IPS-NIHi7 (cell line): ENCODE measurements around the gene NLRC4.
"Not testable (repeated sequence)": the region's sequence is repeated elsewhere in the genome, so short reads cannot be mapped to it uniquely, and the experiment has no call there.

ENCODE experiments used
- DNase-seq: peaks from one replicate; pipeline ENCODE4 v3.0.0; 2012; ENCODE audit warnings: mixed read lengths; ENCODE audit errors: extremely low spot score

The NLRC4 gene

DNA sequence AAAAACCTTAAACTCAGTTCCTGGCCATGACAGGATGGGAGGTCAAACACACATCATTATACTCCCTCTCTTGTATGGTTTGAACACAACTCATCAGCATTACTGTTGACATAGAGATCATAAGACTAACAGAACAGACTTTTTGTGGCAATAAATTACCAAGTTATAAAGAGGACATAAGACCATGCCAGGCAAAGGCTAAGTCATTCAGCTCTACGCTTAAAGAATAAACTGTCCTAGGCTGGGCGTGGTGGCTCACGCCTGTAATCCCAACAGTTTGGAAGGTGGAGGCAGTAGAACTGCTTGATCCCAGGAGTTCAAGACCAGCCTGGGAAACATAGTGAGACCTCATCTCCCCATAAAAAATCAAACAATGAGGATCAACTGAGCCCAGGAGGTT lies 16.4 kb downstream of the NLRC4 start:
- no peak for DNase-seq

DNA sequence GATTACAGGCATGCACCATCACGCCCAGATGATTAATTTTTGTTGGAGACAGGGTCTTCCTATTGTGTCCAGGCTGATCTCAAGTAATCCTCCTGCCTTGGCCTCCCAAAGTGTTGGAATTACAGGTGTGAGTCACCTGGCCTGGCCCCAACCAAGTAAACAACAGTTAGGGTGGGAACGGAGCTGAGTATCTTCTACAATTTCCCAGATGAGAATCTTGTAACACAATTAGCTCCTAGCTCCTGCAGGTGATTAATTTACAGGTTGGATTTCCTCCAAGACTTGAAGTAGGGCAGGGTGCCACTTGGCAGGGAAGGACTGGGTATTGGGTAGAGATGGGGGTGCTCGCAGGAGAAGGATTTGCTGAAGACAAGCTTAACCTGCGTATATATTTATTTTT lies 17.8 kb downstream of the NLRC4 start:
- no peak for DNase-seq

DNA sequence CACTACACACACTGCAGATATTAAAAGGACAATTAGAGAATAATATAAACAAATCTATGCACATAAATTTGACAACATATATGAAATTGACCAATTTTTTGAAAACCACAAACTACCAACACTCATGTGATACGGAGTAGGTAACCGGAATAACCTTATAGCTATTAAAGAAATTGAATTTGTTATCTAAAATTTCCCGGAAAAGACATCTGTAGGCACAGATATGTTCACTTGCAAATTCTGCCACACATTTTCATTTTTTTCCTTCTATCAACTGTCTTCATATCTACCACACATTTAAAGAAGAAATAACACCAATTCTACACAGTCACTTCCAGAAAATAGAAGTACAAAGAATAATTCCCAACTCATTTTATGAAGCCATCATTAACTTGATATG lies 22.4 kb downstream of the NLRC4 start:
- no peak for DNase-seq

DNA sequence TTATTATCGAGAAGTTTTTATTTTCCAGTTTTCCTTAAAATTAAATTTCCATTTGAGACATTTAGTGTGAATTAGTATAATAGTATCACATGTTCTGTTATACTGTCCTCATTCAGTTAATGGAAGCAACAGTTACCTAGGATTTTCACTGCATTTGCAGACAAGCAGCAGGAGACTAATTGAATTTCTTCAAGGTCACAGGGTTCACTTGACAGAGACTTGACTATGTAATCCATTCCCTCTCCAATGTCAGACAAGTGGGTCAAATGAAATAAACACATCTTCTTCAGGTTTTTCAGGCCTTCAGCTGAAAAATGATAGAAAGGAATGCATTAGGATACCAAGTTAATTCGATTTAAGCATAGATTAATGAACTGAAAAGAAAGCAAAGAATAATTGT lies 26.7 kb downstream of the NLRC4 start:
- no peak for DNase-seq

DNA sequence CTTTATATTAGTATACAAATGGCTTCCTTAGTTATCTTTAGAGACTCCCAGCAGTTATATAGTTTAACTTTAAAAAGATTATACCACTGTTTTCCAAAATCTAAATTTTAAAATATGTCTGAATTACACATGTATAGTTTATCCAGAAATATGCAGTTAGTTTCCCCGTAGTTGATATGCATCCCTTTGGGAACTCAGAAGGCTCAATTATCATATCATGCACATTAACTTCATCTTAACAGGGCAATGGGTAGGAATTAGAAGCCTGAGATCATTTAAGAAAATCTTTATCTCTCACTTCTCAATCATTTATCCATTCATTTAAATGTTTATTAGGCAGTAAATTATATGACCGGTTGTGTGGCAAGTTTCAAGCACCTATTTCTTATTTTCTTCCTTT lies 27.2 kb downstream of the NLRC4 start:
- DNase-seq: no peak

DNA sequence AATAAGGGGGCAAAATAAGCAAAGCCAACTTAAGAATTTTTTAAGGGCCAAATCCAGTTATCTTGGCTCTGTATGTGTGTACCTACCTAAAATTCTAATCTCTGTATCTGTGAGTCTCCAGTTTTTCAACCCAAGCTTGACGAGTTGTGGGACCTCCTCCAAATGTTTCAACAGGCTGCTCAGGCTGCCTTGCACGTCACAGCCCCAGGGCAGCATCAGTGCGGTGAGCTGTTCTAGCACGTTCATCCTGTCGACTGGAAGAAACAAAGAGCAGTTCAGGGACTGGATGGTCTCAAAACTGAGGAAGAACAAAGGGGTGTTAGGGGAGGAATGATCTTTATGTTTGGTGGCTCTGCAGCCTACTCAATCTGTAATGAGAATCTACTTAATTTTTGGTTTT lies 29.4 kb downstream of the NLRC4 start:
- no peak for DNase-seq

DNA sequence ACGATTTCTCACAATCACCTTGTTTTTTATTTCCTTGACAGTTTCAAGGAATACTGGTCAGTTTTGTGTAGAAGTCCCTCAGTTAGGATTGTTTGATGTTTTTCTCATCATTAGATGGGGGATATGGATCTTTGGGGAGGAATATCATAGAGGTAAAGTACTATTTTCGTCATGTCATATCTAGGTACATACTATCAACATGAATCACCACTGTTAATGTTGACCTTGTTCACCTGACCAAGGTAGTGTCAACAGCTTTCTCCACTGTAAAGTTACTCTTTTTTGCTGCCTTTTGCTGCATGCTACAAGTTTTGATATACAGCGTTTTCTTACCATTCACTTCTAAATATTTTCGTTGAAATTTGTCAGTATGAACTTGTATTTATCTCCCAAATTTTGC lies 32.7 kb downstream of the NLRC4 start:
- no peak for DNase-seq

DNA sequence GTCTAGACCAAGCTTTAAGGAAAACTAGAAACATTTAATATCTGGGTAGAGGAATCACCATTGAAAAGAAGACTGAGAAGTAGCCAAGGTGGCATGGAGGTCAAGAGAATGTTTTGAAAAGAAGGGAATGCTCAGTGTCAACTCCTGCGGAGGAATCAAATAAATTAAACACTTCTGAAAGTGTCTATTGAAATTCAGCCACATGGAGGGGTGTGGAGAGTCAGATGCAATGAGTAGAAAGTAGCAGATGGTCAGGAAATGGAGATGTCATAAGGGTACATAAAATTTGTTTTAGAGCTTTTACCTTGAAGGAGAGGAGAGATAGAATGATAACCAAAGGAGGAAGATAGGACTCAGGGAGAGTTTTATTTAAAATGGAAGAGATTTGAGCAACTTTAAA lies 35.1 kb downstream of the NLRC4 start:
- DNase-seq: no peak

DNA sequence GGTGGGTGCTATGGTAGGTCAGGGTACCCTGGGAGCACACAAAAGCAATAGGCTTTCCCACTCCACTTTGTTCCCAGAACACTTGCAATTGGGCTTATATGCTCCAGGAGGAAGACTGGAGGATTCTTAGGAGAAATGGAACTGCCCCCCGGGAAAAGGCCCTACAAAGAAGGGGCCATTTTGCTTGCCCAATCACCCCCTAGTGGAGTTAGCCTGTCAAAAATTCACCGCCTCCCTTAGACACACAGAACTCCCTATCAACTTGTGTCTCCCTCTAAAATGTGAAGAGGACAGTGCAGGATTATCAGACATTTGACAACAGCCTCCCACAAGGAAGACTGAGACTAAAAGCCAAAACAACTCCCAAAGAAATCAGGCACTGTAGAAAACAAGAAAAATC lies 36.5 kb downstream of the NLRC4 start:
- no peak for DNase-seq

DNA sequence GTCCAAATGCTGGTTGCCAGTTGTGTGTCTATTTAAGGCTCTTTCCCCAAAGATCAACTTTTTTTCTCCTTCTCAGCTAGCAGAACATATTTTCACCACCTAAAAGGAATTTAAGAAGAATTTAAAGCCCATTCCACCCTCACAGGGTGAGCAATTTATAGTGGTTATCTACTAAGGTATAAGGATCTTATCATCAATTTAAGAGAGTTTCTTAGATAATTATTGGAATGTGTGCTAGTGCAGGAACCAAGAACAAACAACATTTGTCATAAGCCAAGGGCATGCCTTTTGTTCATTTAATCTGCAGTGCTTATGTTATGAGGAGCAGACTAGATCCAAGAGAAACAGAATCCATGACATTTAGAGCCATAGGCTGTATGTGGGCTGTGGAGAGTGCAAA lies 37.2 kb downstream of the NLRC4 start:
- DNase-seq: no peak

DNA sequence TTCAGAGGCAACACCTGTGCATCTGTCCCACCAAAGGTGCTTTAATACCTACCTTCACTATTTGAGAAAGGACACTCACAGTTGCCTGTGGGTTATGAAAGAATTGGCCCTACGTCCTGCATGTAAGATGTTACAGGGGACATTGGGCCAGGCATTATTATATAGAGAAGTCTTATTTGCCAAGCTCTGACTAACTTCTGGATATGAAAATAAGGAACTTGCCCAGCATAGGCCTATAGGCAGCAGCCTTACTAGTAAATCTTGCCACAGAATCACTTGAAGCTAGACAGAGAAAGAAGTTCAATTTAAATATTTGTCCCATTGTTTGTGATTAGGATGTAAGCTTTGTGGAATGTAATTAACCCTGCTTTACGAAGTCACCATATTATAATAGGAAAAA lies 41.7 kb downstream of the NLRC4 start:
- DNase-seq: no peak

DNA sequence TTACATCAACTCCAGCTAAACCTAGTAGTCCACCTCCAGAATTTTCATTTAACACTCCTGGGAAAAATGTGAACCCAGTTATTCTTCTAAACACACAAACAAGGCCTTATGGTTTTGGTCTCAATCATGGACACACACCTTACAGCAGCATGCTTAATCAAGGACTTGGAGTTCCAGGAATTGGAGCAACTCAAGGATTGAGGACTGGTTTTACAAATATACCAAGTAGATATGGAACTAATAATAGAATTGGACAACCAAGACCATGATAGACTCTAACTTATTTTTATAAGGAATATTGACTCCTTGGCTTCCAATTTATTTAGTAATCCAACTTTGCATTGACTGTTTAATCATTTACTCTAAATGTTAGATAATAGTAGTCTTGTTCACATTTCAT lies 44.2 kb downstream of the NLRC4 start:
- DNase-seq: no peak

DNA sequence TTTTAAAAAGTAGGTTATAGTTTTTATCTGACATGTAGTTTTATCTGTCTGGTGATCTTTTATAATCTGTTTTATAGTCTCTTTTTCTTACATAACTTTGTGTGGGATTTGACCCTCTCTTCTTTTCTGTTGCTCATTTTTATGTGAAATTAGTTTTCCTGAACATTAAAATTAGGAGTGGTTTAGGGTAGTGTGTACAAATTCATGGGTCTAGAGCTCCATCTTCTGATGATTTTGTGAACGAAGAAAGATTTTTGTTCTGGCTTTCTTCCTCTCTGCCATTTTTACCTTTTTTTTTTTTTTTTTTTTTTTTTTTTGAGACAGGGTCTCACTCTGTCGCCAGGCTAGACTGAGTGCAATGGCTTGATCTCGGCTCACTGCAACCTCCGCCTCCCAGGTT lies 52.4 kb downstream of the NLRC4 start:
- no peak for DNase-seq

DNA sequence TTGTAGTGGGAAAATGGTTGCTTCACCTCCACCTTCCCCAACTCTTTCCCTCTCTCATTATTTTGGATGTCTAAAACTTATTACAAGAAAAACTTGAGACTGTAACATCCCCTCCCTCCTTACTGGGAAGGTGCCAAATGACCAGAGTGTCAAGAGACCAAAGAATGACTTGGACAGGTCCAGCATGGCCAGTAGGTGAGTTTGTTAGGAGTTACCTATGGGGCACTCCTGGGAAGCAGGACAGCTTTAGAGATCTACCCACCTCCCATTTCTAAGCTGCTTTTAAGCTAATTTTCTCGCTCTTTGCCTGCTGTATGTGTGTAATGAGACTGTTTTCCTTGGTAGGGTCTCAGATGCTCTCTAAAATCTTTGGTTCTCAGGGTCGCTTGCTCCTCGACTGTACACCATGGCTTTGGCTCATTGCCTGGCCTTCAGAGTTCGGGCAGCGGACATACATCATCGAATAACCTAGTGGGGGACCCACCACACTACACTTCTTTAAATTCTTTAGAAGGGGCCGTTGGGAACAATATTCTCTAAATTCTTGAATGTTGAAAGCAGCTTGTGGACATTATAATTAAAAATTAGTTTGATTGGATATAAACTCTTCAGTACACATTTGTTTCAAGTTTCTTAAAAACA lies 53.8 kb downstream of the NLRC4 start:
- DNase-seq: no peak

DNA sequence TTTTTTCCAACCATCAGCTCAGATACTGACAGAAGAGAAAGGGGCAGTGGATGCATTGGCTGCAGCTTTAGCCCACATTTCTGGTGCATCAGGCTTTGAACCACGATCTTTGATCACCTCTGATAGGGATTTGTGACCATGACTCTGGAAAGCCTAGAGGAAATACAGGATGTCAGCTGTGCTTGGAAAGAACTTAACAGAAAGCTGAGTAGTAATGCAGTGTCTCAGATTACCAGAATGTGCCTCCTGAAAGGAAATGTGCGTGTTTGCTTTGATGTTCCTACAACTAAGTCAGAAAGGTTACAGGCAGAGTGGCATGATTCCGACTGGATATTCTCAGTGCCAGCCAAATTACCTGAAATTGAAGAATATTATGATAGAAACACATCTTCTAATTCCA lies 61.3 kb downstream of the NLRC4 start:
- not testable (repeated sequence) for DNase-seq

DNA sequence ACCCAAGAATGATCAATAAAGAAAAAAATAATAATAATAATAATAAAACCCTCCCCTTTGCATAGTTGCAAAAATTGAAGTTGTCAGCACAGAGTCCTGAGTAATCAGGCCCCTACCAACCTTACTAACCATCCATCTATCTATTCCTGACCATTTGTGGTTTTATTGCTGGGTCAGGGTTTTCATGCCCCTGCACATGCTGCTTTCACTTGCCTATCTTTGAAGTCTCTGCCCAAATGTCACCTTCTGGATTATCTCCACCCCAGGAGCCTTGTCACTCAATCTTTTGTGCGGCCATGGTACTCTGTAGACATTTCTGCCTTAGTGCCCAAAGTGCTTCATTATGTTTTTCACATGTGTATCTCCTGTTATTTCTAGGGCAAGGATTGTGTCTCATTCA lies 63.9 kb downstream of the NLRC4 start:
- DNase-seq: no peak

DNA sequence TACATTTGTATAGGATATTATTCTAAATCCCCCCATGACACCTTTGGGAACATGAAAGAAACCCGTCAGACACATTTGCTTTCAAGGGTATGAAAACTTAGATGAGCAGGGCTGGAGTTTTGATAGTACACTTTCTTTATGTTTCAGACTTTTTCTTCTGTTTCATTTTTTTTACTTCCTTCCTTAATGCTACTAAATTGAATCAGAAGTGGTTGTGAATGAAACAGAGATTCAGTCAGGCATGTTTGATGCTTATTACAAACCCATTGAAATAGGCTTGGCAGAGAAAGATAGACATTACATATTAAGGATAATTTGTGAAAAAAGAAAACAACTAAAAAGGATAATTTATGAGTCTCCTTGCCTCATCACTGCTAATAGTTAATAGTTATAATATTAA lies 72.3 kb downstream of the NLRC4 start:
- no peak for DNase-seq

DNA sequence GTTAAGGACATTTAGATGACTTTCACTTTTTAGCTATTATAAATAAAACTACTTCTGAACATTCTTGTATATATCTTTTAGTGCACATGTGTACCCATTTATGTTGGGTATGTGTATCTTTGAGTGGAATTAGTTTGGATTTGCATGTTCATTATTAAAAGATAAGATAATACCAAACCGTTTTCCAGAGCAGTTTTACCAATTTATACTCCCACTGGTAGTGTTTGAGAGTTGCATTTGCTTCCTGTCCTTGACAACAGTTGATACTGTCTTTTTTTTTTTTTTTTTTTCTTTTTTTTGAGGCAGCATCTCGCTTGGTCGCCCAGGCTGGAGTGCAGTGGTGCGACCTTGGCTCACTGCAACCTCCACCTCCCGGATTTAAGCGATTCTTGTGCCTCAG lies 75.7 kb downstream of the NLRC4 start:
- no peak for DNase-seq

DNA sequence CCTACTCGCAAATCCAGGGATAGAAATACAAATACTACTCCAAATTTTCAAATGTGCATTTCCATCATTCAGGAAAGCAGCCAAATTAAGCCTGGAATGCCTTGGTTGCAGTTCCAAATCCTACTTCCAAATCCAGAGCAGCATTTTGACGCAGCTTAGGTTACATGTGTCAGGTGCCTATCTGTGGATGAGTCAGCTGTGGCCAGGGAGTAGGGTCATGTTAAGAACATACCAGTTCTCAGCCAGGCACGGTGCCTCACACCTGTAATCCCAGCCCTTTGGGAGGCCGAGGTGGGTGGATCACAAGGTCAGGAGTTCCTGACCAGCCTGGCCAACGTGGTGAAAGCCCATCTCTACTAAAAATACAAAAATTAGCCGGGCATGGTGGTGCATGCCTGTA lies 82.0 kb downstream of the NLRC4 start:
- DNase-seq: no peak
